GM19452 (cell line): ENCODE data around the gene DIAPH2.
A peak's percentile ranks its signal among the peaks of the same experiment; 100 is the strongest.
"Not testable (repeated sequence)": the region's sequence is repeated elsewhere in the genome, so short reads cannot be mapped to it uniquely, and the experiment has no call there.

Experiments used
- ATAC-seq: cut with Tn5 transposase; IDR thresholded peaks from one replicate; pipeline ENCODE4 v1.9.1; 2021; ENCODE audit not compliant: unreplicated experiment

DIAPH2 gene

DNA sequence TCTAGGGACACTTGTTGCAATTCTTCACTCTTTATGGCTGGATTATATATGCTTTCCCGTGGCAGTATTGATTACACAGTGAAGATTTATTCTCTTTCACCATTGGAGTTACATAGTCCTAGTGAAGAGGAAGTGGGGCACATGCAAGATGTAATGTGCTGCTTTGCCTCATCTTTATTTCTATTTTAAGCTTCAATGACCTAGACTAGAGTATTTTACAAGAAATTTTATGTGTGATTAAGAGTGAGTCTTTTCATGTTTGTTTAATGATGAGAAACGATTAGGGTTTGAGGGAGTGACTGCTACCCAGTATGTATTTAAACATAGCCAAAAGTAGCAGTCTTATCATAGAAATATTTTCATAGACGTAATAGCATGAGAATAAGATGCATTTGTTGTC, 30.8 kb downstream of the DIAPH2 start:
- no peak for ATAC-seq

- ATAC-seq, result no peak
Observed at GRCh38 chrX:96719161-96719875, 34.7 kb downstream of the DIAPH2 start.

GRCh38 chrX:96721354-96721753, 36.7 kb downstream of the DIAPH2 start:
- ATAC-seq, result peak; percentile 100

DNA sequence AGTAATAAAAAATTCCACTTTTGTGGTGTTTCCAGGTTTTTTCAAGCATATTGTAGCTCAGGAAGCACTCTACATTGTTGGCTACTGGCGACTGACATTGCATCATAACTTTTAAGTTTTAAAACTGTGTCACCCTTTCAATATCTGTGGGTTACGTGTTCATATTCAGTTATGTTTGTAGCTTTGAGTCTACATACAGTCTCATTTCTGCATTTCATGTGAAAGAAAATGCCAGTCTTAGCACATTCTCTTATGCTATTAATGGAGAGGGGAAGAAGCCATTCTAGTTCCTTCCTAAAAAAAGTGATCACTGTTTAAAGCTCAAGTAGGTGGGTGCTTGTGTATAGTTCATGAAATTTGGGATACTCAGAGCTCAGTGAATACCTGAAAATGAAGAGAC, 38.1 kb downstream of the DIAPH2 start:
- no peak for ATAC-seq

- no peak for ATAC-seq
Observed at GRCh38 chrX:96729053-96729452, 44.4 kb downstream of the DIAPH2 start.

- no peak for ATAC-seq
Observed at GRCh38 chrX:96729868-96730643, 45.4 kb downstream of the DIAPH2 start.

DNA sequence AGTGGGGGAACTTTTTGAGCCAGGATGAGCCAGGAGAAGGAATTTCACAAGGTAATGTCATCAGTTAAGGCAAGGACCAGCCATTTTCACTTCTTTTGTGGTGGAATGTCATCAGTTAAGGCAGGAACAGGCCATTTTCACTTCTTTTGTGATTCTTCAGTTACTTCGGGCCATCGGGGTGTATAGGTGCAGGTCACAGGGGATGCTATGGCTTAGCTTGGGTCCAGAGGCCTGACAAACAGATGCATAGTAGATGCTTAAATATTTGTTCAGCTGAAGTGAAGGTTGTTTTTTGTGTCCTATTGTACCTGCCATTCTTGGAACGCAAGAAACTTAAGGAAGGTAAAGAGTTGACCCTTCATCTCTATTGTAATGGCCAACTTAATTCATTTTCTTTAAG, 46.4 kb downstream of the DIAPH2 start:
- ATAC-seq, result not testable (repeated sequence)

DNA sequence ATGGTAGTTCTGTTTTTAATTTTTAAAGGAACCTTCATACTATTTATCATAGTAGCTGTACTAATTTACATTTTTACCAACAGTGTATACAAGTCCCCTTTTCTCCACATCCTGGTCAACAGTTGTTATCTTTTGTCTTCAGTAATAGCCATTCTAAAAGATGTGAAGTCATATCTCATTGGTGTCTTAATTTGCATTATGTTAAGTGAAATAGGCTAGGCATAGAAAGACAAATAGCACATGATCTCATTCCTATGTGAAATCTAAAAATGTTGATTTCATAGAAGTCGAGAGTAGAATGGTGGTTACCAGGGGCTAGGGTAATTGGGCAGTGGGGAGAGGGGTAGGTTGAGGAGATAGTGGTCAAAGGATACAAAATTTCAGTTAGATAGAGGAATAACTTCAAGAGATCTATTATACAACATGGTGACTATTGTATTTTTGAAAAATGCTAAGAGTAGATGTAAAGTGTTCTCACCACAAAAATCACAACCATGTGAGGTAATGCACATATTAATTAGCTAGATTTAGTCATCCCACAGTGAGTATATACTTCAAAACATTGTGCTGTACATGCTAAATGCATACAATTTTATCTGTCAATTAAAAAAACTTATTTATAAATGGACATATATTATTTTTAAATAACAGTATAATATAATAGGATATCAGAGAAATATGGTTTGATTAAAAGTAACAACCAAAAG, 58.9 kb downstream of the DIAPH2 start:
- ATAC-seq, result no peak

DNA sequence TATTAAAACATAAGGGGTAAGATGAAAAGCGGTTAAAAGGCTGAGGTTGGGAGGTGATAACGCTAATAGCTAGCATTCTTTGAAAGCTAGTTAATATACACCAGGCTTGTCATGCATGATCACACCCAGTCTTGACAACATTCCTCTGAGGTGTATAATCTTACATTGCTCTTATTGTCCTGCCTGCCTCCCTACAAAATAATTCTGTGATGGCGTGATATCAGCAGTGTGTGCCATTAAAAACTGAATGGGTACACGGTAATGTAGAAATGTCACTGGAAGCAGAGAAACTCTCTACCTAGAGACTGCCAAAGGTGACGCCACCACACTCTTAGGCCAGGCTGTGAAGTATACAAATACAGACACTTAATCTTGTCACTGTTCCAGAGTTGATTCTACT, 68.1 kb downstream of the DIAPH2 start:
- no peak for ATAC-seq

DNA sequence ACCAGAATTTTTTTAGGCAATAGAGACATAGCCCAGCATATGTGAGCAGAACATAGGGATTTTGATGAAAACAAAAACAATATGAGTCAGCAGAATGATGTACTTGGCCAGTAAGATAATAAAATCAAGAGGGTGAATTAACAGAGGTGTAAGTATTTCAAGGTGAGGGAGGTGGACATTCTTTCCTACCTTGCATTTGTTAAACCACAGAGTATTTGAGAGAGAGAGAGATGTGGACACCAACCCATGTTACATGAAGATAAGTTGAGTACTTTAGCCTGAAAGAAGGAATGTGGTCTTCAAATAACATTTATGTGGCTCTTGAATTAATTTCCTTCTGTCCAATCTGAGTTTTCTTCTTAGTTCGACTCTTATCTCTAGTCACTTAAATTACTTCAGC, 68.6 kb downstream of the DIAPH2 start:
- ATAC-seq, result no peak

GRCh38 chrX:96756491-96756890, 71.8 kb downstream of the DIAPH2 start:
- no peak for ATAC-seq

- no peak for ATAC-seq
Observed at GRCh38 chrX:96761566-96761965, 76.9 kb downstream of the DIAPH2 start.

- no peak for ATAC-seq
Observed at GRCh38 chrX:96763608-96764007, 79.0 kb downstream of the DIAPH2 start.

DNA sequence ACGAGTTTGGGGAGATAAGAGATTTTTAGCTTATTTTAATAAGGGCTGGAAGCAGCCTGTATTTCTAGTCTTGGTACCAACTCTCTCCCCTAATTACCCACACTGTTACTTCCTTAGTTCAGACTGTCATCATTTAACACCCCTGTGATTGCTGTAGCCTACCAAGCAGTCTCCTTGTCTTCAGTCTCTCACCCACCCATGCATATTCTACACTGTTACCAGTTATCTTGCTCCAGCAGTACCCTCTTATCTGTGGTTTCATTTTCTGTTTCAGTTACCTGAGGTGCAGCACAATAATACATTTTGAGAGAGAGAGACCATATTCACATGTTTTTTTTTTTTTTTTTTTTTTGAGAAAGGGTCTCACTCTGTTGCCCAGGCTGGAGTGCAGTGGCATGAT, 80.2 kb downstream of the DIAPH2 start:
- no peak for ATAC-seq

GRCh38 chrX:96770315-96770714, 85.7 kb downstream of the DIAPH2 start:
- no peak for ATAC-seq

- no peak for ATAC-seq
Observed at GRCh38 chrX:96771486-96771885, 86.8 kb downstream of the DIAPH2 start.

GRCh38 chrX:96774116-96774515, 89.5 kb downstream of the DIAPH2 start:
- no peak for ATAC-seq

GRCh38 chrX:96776966-96777365, 92.3 kb downstream of the DIAPH2 start:
- no peak for ATAC-seq

- no peak for ATAC-seq
Observed at GRCh38 chrX:96791559-96791958, 106.9 kb downstream of the DIAPH2 start.

- ATAC-seq, result no peak
Observed at GRCh38 chrX:96792047-96792446, 107.4 kb downstream of the DIAPH2 start.

DNA sequence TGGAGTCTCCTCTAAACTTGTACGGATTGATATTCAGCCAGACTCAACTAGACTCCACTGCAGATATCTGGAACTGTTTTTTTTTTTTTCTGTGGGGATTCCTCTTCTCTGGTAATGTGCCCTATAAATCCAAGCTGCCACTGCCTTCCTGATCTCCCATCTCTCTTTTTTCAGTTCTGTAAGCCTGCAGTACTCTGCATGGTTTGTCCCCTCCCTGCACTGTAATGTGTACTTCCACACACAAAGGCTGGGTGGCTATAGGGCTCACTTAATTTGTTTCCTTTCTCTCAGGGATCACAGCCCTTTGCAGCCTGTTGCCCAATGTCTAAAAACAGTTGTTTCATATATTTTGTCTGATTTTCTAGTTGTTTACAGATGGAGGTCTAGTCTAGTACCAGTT, 114.3 kb downstream of the DIAPH2 start:
- ATAC-seq, result no peak

DNA sequence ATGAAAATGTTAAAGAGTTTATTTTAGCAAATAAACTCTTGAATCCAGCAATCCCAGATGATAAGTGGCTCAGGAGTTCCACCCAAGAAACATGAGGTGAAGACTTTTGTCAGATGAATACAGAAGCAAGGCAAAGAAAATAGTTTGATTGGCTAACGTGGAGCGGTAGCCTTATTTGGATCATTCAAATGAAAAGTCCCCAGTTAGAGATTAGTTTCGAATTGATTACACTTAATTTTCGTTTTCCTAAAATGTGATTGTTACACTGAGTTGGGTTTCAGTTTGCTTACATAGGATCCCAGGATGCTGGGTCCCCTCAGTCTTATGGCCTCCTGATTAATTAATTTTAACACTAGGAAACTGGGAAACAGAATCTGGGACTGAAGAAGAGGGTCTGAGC, 122.7 kb downstream of the DIAPH2 start:
- ATAC-seq, result no peak
